HEK293T (cell line): ENCODE measurements around the gene NFIC.
"Not testable (repeated sequence)": the region's sequence is repeated elsewhere in the genome, so short reads cannot be mapped to it uniquely, and the experiment has no call there.

ENCODE experiments used
- ARNT ChIP-seq: fragments of 450-650 bp; IDR thresholded peaks from 2 replicates; pipeline ENCODE4 v1.6.1; 2017; ENCODE audit warnings: mild to moderate bottlenecking
- ELF4 ChIP-seq: fragments of 450-650 bp; IDR thresholded peaks from 2 replicates; pipeline ENCODE4 v1.6.1; 2017; ENCODE audit warnings: antibody characterized with exemption
- FOXM1 ChIP-seq: fragments of 450-650 bp; IDR thresholded peaks from 2 replicates; pipeline ENCODE4 v1.6.1; 2017; ENCODE audit warnings: mild to moderate bottlenecking, borderline replicate concordance
- SP1 ChIP-seq: fragments of 450-650 bp; IDR thresholded peaks from 2 replicates; pipeline ENCODE4 v1.6.1; 2017

GRCh38 chr19:3342962-3343361 lies 23.4 kb upstream of the NFIC start:
- TF ChIP-seq ARNT, SP1, ELF4, FOXM1: not testable (repeated sequence)
